ENCODE measurements around the gene ACER3.
"Not testable (repeated sequence)": the region's sequence is repeated elsewhere in the genome, so short reads cannot be mapped to it uniquely, and the experiment has no call there.

ACER3 gene

GRCh38 chr11:76944225-76944624 is 83.5 kb downstream of the ACER3 start:
- DNase-seq: no peak

- DNase-seq: no peak
Observed at GRCh38 chr11:76946223-76946622, 85.5 kb downstream of the ACER3 start.

- DNase-seq: no peak
Observed at GRCh38 chr11:76947190-76947589, 86.5 kb downstream of the ACER3 start.

GRCh38 chr11:76947800-76948199 is 87.1 kb downstream of the ACER3 start:
- no peak for DNase-seq

GRCh38 chr11:76955459-76956114 is 94.9 kb downstream of the ACER3 start:
- DNase-seq: no peak

- no peak for DNase-seq
Observed at GRCh38 chr11:76962583-76963416, 102.1 kb downstream of the ACER3 start.

GRCh38 chr11:76963417-76964168 is 102.9 kb downstream of the ACER3 start:
- DNase-seq: not testable (repeated sequence)

- no peak for DNase-seq
Observed at GRCh38 chr11:76972051-76972450, 111.3 kb downstream of the ACER3 start.

- no peak for DNase-seq
Observed at GRCh38 chr11:76974179-76974891, 113.6 kb downstream of the ACER3 start.

GRCh38 chr11:76975513-76975912 is 114.8 kb downstream of the ACER3 start:
- DNase-seq: no peak

GRCh38 chr11:76977791-76978190 is 117.1 kb downstream of the ACER3 start:
- no peak for DNase-seq

- DNase-seq: no peak
Observed at GRCh38 chr11:76978239-76978638, 117.5 kb downstream of the ACER3 start.

GRCh38 chr11:76978818-76979217 is 118.1 kb downstream of the ACER3 start:
- DNase-seq: no peak

- DNase-seq: no peak
Observed at GRCh38 chr11:76980196-76980595, 119.5 kb downstream of the ACER3 start.

GRCh38 chr11:76984743-76985142 is 124.0 kb downstream of the ACER3 start:
- DNase-seq: no peak

- no peak for DNase-seq
Observed at GRCh38 chr11:76987203-76987602, 126.5 kb downstream of the ACER3 start.

GRCh38 chr11:76990628-76991027 is 129.9 kb downstream of the ACER3 start:
- DNase-seq: no peak

GRCh38 chr11:76995081-76995576 is 134.4 kb downstream of the ACER3 start:
- no peak for DNase-seq

GRCh38 chr11:76997512-76997911 is 136.8 kb downstream of the ACER3 start:
- DNase-seq: no peak

- DNase-seq: no peak
Observed at GRCh38 chr11:76999597-76999996, 138.9 kb downstream of the ACER3 start.

GRCh38 chr11:77001613-77002012 is 140.9 kb downstream of the ACER3 start:
- no peak for DNase-seq

GRCh38 chr11:77002776-77003175 is 142.1 kb downstream of the ACER3 start:
- no peak for DNase-seq

GRCh38 chr11:77003963-77004362 is 143.2 kb downstream of the ACER3 start:
- DNase-seq: no peak

Measured in CD4-positive, alpha-beta T cell treated with Interleukin-4 for 4 hours (primary cell).